ENCODE data around the gene MGMT.

MGMT gene

GRCh38 chr10:129602938-129603535 is 136.0 kb downstream of the MGMT start:
- DNase-seq, result no peak

GRCh38 chr10:129604333-129605032 is 137.4 kb downstream of the MGMT start:
- DNase-seq, result no peak

- no peak for DNase-seq
Measured at GRCh38 chr10:129605266-129605985, 138.4 kb downstream of the MGMT start.

- DNase-seq, result peak; percentile 13
Measured at GRCh38 chr10:129605986-129606518, 139.0 kb downstream of the MGMT start.

GRCh38 chr10:129607607-129608109 is 140.6 kb downstream of the MGMT start:
- no peak for DNase-seq

GRCh38 chr10:129608653-129609052 is 141.6 kb downstream of the MGMT start:
- DNase-seq, result no peak

- no peak for DNase-seq
Measured at GRCh38 chr10:129609551-129609950, 142.5 kb downstream of the MGMT start.

- no peak for DNase-seq
Measured at GRCh38 chr10:129612481-129613109, 145.6 kb downstream of the MGMT start.

- no peak for DNase-seq
Measured at GRCh38 chr10:129613377-129613980, 146.4 kb downstream of the MGMT start.

- no peak for DNase-seq
Measured at GRCh38 chr10:129614341-129614740, 147.3 kb downstream of the MGMT start.

GRCh38 chr10:129615381-129615780 is 148.3 kb downstream of the MGMT start:
- DNase-seq, result no peak

- DNase-seq, result no peak
Measured at GRCh38 chr10:129615921-129616525, 149.0 kb downstream of the MGMT start.

- no peak for DNase-seq
Measured at GRCh38 chr10:129617768-129618167, 150.7 kb downstream of the MGMT start.

GRCh38 chr10:129621062-129621461 is 154.0 kb downstream of the MGMT start:
- DNase-seq, result no peak

GRCh38 chr10:129621693-129622092 is 154.7 kb downstream of the MGMT start:
- no peak for DNase-seq

GRCh38 chr10:129622291-129622690 is 155.2 kb downstream of the MGMT start:
- no peak for DNase-seq

- DNase-seq, result no peak
Measured at GRCh38 chr10:129622736-129623135, 155.7 kb downstream of the MGMT start.

- no peak for DNase-seq
Measured at GRCh38 chr10:129624526-129624925, 157.5 kb downstream of the MGMT start.

- DNase-seq, result no peak
Measured at GRCh38 chr10:129626309-129626708, 159.3 kb downstream of the MGMT start.

- no peak for DNase-seq
Measured at GRCh38 chr10:129626796-129627435, 159.9 kb downstream of the MGMT start.

- no peak for DNase-seq
Measured at GRCh38 chr10:129627442-129627841, 160.4 kb downstream of the MGMT start.

- no peak for DNase-seq
Measured at GRCh38 chr10:129628823-129629222, 161.8 kb downstream of the MGMT start.
